Neuronal stem cell (in vitro differentiated cells): ENCODE measurements around the gene PRDM15.
A peak's percentile ranks its signal among the peaks of the same experiment; 100 is the strongest.

Source experiments
- DNase-seq: peaks from one replicate; pipeline ENCODE4 v3.0.0-alpha.2; 2013; ENCODE audit warnings: low spot score
- H2AFZ ChIP-seq: one replicate; pipeline ENCODE4 v1.6.1; 2013; ENCODE audit warnings: mild to moderate bottlenecking, low read length, inconsistent platforms
- H2AK5ac ChIP-seq: 2 replicates; pipeline ENCODE4 v1.6.1; 2013; ENCODE audit warnings: low read depth, mild to moderate bottlenecking, inconsistent platforms, low read length, moderate library complexity, mixed read lengths
- H2BK120ac ChIP-seq: 2 replicates; pipeline ENCODE4 v1.6.1; 2013; ENCODE audit warnings: low read depth, mild to moderate bottlenecking, inconsistent platforms, low read length, moderate library complexity, mixed read lengths
- H2BK12ac ChIP-seq: one replicate; pipeline ENCODE4 v1.6.1; 2013; ENCODE audit warnings: low read length, inconsistent platforms
- H2BK15ac ChIP-seq: 2 replicates; pipeline ENCODE4 v1.6.1; 2013; ENCODE audit warnings: mild to moderate bottlenecking, low read length, inconsistent platforms, mixed read lengths
- H2BK5ac ChIP-seq: one replicate; pipeline ENCODE4 v1.6.1; 2013; ENCODE audit warnings: inconsistent platforms, mild to moderate bottlenecking, low read length, moderate library complexity
- H3K14ac ChIP-seq: one replicate; pipeline ENCODE4 v1.6.1; 2013; ENCODE audit warnings: low read length, inconsistent platforms
- H3K18ac ChIP-seq: 2 replicates; pipeline ENCODE4 v1.6.1; 2013; ENCODE audit warnings: low read length, inconsistent platforms
- H3K23ac ChIP-seq: 2 replicates; pipeline ENCODE4 v1.6.1; 2013; ENCODE audit warnings: low read depth, mild to moderate bottlenecking, mixed read lengths, low read length, inconsistent platforms; ENCODE audit not compliant: poor library complexity
- H3K27ac ChIP-seq: replicated peaks from 3 replicates; pipeline ENCODE4 v1.5.1; 2013; ENCODE audit warnings: low read length, inconsistent platforms
- H3K27me3 ChIP-seq, 3 experiments: 2 replicates each; pipeline ENCODE4 v1.6.1; 2013; ENCODE audit warnings: low read length in 3 of 3, mild to moderate bottlenecking in 2 of 3, inconsistent platforms in 1 of 3, low read depth in 1 of 3, mixed read lengths in 1 of 3, moderate library complexity in 1 of 3; ENCODE audit not compliant: control insufficient read depth in 3 of 3, insufficient read depth in 3 of 3
- H3K36me3 ChIP-seq, 2 donors: replicated peaks in 1 of 2; 2 replicates each; pipeline ENCODE4 v1.6.1; 2013; ENCODE audit warnings: low read length in 2 of 2; ENCODE audit not compliant: control insufficient read depth in 2 of 2, insufficient read depth in 2 of 2
- H3K4ac ChIP-seq: 2 replicates; pipeline ENCODE4 v1.6.1; 2013; ENCODE audit warnings: inconsistent platforms, mild to moderate bottlenecking, low read length, moderate library complexity
- H3K4me1 ChIP-seq, 2 donors: 1 replicate in 1 of 2; 2 replicates in 1 of 2; pipeline ENCODE4 v1.6.1; 2013; ENCODE audit warnings: low read length in 2 of 2, low read depth in 1 of 2; ENCODE audit not compliant: control insufficient read depth in 2 of 2, insufficient read depth in 1 of 2
- H3K4me2 ChIP-seq: one replicate; pipeline ENCODE4 v1.6.1; 2013; ENCODE audit warnings: mild to moderate bottlenecking, low read length, inconsistent platforms; ENCODE audit not compliant: insufficient read depth, poor library complexity, severe bottlenecking
- H3K4me3 ChIP-seq, 2 donors: 2 replicates each; pipeline ENCODE4 v1.5.1; 2013; ENCODE audit warnings: low read length in 2 of 2, mild to moderate bottlenecking in 2 of 2, inconsistent platforms in 1 of 2, moderate library complexity in 1 of 2
- H3K79me1 ChIP-seq: one replicate; pipeline ENCODE4 v1.6.1; 2013; ENCODE audit warnings: low read depth, mild to moderate bottlenecking, inconsistent platforms, low read length, moderate library complexity
- H3K9ac ChIP-seq: one replicate; pipeline ENCODE4 v1.6.1; 2013; ENCODE audit warnings: mild to moderate bottlenecking, low read depth, low read length, inconsistent platforms; ENCODE audit not compliant: poor library complexity
- H3K9me3 ChIP-seq, 2 donors: replicated peaks in 1 of 2; 2 replicates each; pipeline versions ENCODE3 to v1.6.1; 2013; ENCODE audit warnings: low read length in 2 of 2, mild to moderate bottlenecking in 2 of 2, inconsistent platforms in 1 of 2, low read depth in 1 of 2, mixed read lengths in 1 of 2, moderate library complexity in 1 of 2; ENCODE audit not compliant: control insufficient read depth in 2 of 2, insufficient read depth in 1 of 2
- H4K8ac ChIP-seq: one replicate; pipeline ENCODE4 v1.6.1; 2013; ENCODE audit warnings: low read depth, mild to moderate bottlenecking, inconsistent platforms, low read length, moderate library complexity
- H4K91ac ChIP-seq: one replicate; pipeline ENCODE4 v1.6.1; 2013; ENCODE audit warnings: low read length, low read depth, mild to moderate bottlenecking, inconsistent platforms; ENCODE audit not compliant: poor library complexity
- WGBS, 2 donors: extraction: QIAGEN DNeasy Blood & Tissue Kit; methylation state at CpG; one replicate each; pipeline ENCODE4 v1.1.7; 2013; ENCODE audit warnings: missing lambda C conversion rate in 2 of 2, mixed read lengths in 1 of 2; ENCODE audit not compliant: insufficient read length in 2 of 2, insufficient replicate concordance in 1 of 2; ENCODE audit errors: extremely low coverage in 2 of 2; 5-methylcytosine and 5-hydroxymethylcytosine counted together

PRDM15 gene

DNA sequence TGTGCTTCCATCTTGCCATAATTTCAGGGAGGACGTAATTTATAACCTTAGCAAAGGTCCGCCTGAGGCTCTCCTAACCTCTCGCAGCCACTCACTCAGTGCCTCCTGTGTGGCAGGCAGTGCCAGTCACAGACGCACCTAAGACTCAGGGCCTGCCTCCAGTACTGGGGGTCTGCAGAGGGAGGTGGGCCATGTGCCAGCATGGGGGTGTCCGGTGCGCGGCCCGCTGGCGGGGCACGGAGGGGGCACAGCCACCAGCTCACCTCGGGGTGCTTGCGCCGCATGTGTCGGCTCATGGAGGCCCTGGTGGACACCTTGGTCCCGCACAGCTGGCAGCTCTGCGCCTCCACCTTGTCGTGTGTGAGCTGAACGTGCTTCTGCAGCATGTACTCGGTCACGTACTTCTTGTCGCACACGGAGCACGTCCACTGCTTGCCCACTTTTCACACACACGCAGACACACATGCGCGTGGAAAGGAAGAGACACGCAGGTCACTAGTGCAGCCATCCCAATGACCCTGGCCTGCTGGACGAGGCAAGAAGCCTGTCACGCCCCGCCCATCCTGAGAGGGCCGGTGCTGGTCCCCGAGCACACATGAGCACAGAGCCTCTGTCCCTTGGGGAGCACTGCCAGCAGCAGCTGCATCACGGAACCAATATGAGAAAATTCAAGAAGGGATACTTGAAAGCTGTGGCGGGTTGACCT lies 69.1 kb downstream of the PRDM15 start:
- Histone ChIP-seq H2AFZ (no peak overlapping the region), H4K91ac (no peak overlapping the region), H3K4me1 (no peaks in the 10 kb centered on the region), H2BK120ac (no peak overlapping the region), H3K36me3 (peaks cover 8 to 28% of the 10 kb centered on the region in 2 donors), H2AK5ac (peak overlapping the region; percentile 37), H3K27me3 (no peaks in the 10 kb centered on the region), H3K4ac (no peak overlapping the region), H3K79me1 (no peaks in the 10 kb centered on the region), H3K18ac (no peak overlapping the region), H2BK5ac (no peak overlapping the region), H3K27ac (no peak overlapping the region), H2BK15ac (no peak overlapping the region), H3K9ac (peak overlapping the region; percentile 60), H3K23ac (peak overlapping the region; percentile 89), H2BK12ac (no peak overlapping the region), H3K14ac (peak overlapping the region; percentile 56), H3K4me3 (peak overlapping the region in 1 of 2 donors; percentile 55), H3K4me2 (no peak overlapping the region), H3K9me3 (peaks cover 0 to 4% of the 10 kb centered on the region in 2 donors), H4K8ac (no peak overlapping the region)
- whole genome bisulfite sequencing, 2 donors, result no CpG with 5 or more reads among the region's 34 CpGs
- DNase-seq, result no peak

- H2BK120ac ChIP-seq, result no peak overlapping the region
- no peak overlapping the region for H2BK15ac ChIP-seq
Measured at GRCh38 chr21:41808846-41809245, 70.3 kb downstream of the PRDM15 start.

GRCh38 chr21:41808094-41808493 lies 71.0 kb downstream of the PRDM15 start:
- Histone ChIP-seq H3K4me3 (no peak overlapping the region), H3K4ac (no peak overlapping the region), H4K91ac (no peak overlapping the region), H3K18ac (no peak overlapping the region), H2AK5ac (no peak overlapping the region), H2BK5ac (no peak overlapping the region), H2BK120ac (no peak overlapping the region), H3K27me3 (no peaks in the 10 kb centered on the region), H2AFZ (no peak overlapping the region), H4K8ac (no peak overlapping the region), H3K27ac (no peak overlapping the region), H2BK15ac (no peak overlapping the region), H3K23ac (no peak overlapping the region), H3K14ac (no peak overlapping the region), H3K36me3 (peaks cover 7 to 22% of the 10 kb centered on the region in 2 donors), H2BK12ac (no peak overlapping the region), H3K9ac (no peak overlapping the region), H3K9me3 (peaks cover 0 to 4% of the 10 kb centered on the region in 2 donors), H3K4me1 (no peaks in the 10 kb centered on the region), H3K4me2 (no peak overlapping the region), H3K79me1 (no peaks in the 10 kb centered on the region)
- DNase-seq, result no peak
- no CpG with 5 or more reads among the region's 18 CpGs for WGBS, 2 donors

More at GRCh38 chr21:41808846-41809245, 70.3 kb downstream of the PRDM15 start:
- Histone ChIP-seq H3K9ac (no peak overlapping the region), H4K8ac (no peak overlapping the region), H3K18ac (no peak overlapping the region), H2AFZ (no peak overlapping the region), H3K27me3 (no peaks in the 10 kb centered on the region), H3K36me3 (peaks cover 7 to 25% of the 10 kb centered on the region in 2 donors), H4K91ac (no peak overlapping the region), H3K9me3 (peaks cover 0 to 4% of the 10 kb centered on the region in 2 donors), H3K23ac (no peak overlapping the region), H3K4me2 (no peak overlapping the region), H3K27ac (no peak overlapping the region), H3K79me1 (no peaks in the 10 kb centered on the region), H3K4ac (no peak overlapping the region), H3K4me1 (no peaks in the 10 kb centered on the region), H2AK5ac (no peak overlapping the region), H2BK12ac (no peak overlapping the region), H2BK5ac (no peak overlapping the region), H3K14ac (no peak overlapping the region), H3K4me3 (no peak overlapping the region)
- WGBS, 2 donors, result no CpG with 5 or more reads among the region's 22 CpGs
- no peak for DNase-seq

DNA sequence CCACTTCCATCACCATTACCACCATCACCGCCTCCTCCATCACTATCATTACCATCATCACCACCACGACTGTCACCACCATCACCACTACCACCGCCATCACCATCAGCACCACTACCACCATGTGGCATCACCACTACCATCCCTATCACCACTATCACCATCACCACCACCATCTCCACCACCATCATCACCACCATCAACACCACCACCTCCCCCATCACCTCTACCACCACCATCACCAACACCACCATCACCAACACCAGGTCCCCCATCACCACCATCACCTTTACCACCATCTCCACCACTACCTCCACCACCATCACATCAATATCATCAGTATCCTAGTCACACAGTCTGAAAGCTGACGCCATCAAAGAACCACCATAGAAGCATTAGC lies 72.4 kb downstream of the PRDM15 start:
- no peak for DNase-seq
- Histone ChIP-seq H3K4ac (no peak overlapping the region), H3K14ac (no peak overlapping the region), H3K4me1 (no peaks in the 10 kb centered on the region), H3K23ac (no peak overlapping the region), H3K18ac (no peak overlapping the region), H3K9ac (peak overlapping the region; percentile 72), H2AK5ac (no peak overlapping the region), H2BK120ac (no peak overlapping the region), H3K9me3 (peaks cover 0 to 4% of the 10 kb centered on the region in 2 donors), H3K79me1 (no peaks in the 10 kb centered on the region), H3K36me3 (peaks cover 11 to 33% of the 10 kb centered on the region in 2 donors), H3K27ac (no peak overlapping the region), H2AFZ (no peak overlapping the region), H2BK15ac (no peak overlapping the region), H3K4me3 (peak overlapping the region in 1 of 2 donors; percentile 73), H3K27me3 (no peaks in the 10 kb centered on the region), H2BK12ac (no peak overlapping the region), H3K4me2 (no peak overlapping the region), H4K91ac (no peak overlapping the region), H4K8ac (peak overlapping the region; percentile 76), H2BK5ac (no peak overlapping the region)
- WGBS, 2 donors, result no CpG with 5 or more reads among the region's 4 CpGs
